Activated B cell treated with CpG ODN at 0.5 μM for 24 hours (primary cell): ENCODE results near the gene SNX27. TPM values are rescaled to one million over a fixed set of nuclear protein-coding genes. Genes with fewer than 3 reads are reported as not detected.
A peak's percentile ranks its signal among the peaks of the same experiment; 100 is the strongest.

Experiments
- ATAC-seq: fragments of 200-7000 bp; cut with Tn5 transposase; one replicate; pipeline ENCODE4 v1.10.0; 2021; ENCODE audit warnings: low read depth, mild to moderate bottlenecking, moderate library complexity
- CTCF ChIA-PET: fragments of 350-600 bp; sonication (Branson Sonifier 250); formaldehyde crosslinking; loops from one replicate; lab custom pipeline; 2021; ENCODE audit warnings: antibody characterized with exemption; lab: Charles Lee
- POLR2A ChIA-PET: fragments of 350-600 bp; sonication (Branson Sonifier 250); formaldehyde crosslinking; loops from one replicate; lab custom pipeline; 2021; ENCODE audit warnings: antibody characterized with exemption; lab: Charles Lee
- DNase-seq: peaks from one replicate; pipeline ENCODE4 v3.0.0; 2022
- H3K27ac Mint-ChIP-seq: one replicate; pipeline ENCODE4 v1.8.0; 2020; ENCODE audit warnings: mixed read lengths
- H3K27me3 Mint-ChIP-seq: one replicate; pipeline ENCODE4 v1.8.0; 2021; ENCODE audit warnings: mixed read lengths
- H3K36me3 Mint-ChIP-seq: one replicate; pipeline ENCODE4 v1.8.0; 2021; ENCODE audit warnings: low read depth, mixed read lengths
- H3K4me1 Mint-ChIP-seq: one replicate; pipeline ENCODE4 v1.8.0; 2021; ENCODE audit warnings: mixed read lengths
- H3K4me3 Mint-ChIP-seq: one replicate; pipeline ENCODE4 v1.8.0; 2020; ENCODE audit warnings: mild to moderate bottlenecking, mixed read lengths
- H3K9me3 Mint-ChIP-seq: one replicate; pipeline ENCODE4 v1.8.0; 2020; ENCODE audit warnings: mixed read lengths
- CTCF ChIP-seq: fragments of 200-600 bp; IDR thresholded peaks from one replicate; pipeline ENCODE4 v1.8.0; 2022; ENCODE audit warnings: antibody characterized with exemption, mild to moderate bottlenecking
- intact Hi-C: fragments of 100-400 bp; cut with micrococcal nuclease; formaldehyde crosslinking; loops from one replicate; pipeline ENCODE4 v1.15.1; 2024
- total RNA-seq: library from RNA; stranded (reverse); gene quantifications from 2 replicates; pipeline ENCODE4 v1.2.3, GENCODE V29; 2022

SNX27 gene
- total RNA-seq, 1 donor from 2014 or later: 27.6 TPM

GRCh38 chr1:151612501-151613281, 841 bp downstream of the SNX27 start:
- H3K9me3 Mint-ChIP-seq: no peaks in the 10 kb centered on the region
- peak overlapping the region; percentile 95 for H3K4me3 Mint-ChIP-seq
- peaks cover 32% of the 10 kb centered on the region for H3K4me1 Mint-ChIP-seq
- POLR2A ChIA-PET: interaction anchor here (0.6 to 1.0 kb wide), 6 partner anchors 109 to 1249 kb away, joined by 3 to 9 read pairs (median 3); partner anchors contain the start of genes RIIAD1, RPRD2 and TDRKH
- TF ChIP-seq CTCF: no peak
- peak overlapping the region; percentile 79 for H3K27ac Mint-ChIP-seq
- peaks cover 4% of the 10 kb centered on the region for H3K27me3 Mint-ChIP-seq
- no peak for DNase-seq
- no peak for ATAC-seq
- peaks cover 11% of the 10 kb centered on the region for H3K36me3 Mint-ChIP-seq
- intact Hi-C loops: loop anchor here (1.0 to 10.0 kb wide), 6 partner anchors 155 to 605 kb away; partner anchors contain the start of genes LYSMD1, MINDY1, POGZ and PRUNE1
- CTCF ChIA-PET: no interaction called here

GRCh38 chr1:151613282-151613780, 1.5 kb downstream of the SNX27 start:
- H3K4me1 Mint-ChIP-seq: peaks cover 32% of the 10 kb centered on the region
- CTCF ChIA-PET: no interaction called here
- peaks cover 11% of the 10 kb centered on the region for H3K36me3 Mint-ChIP-seq
- POLR2A ChIA-PET: no interaction called here
- TF ChIP-seq CTCF: no peak
- no peaks in the 10 kb centered on the region for H3K9me3 Mint-ChIP-seq
- DNase-seq (no peak), ATAC-seq (no peak)
- H3K27me3 Mint-ChIP-seq: peaks cover 2% of the 10 kb centered on the region
- H3K4me3 Mint-ChIP-seq: peak overlapping the region; percentile 95
- H3K27ac Mint-ChIP-seq: peak overlapping the region; percentile 37
- intact Hi-C loops: loop anchor here (5.0 to 10.0 kb wide), 5 partner anchors 156 to 606 kb away; partner anchors contain the start of genes LYSMD1, MINDY1, POGZ and PRUNE1

GRCh38 chr1:151615711-151616504, 4.1 kb downstream of the SNX27 start:
- Mint-ChIP-seq H3K27ac (no peak overlapping the region), H3K4me3 (no peak overlapping the region), H3K36me3 (peaks cover 11% of the 10 kb centered on the region), H3K27me3 (no peaks in the 10 kb centered on the region), H3K4me1 (peaks cover 39% of the 10 kb centered on the region), H3K9me3 (no peaks in the 10 kb centered on the region)
- DNase-seq: no peak
- no peak for ATAC-seq
- CTCF ChIA-PET: no interaction called here
- intact Hi-C loops: loop anchor here (10.0 kb wide), 1 partner anchor 451 kb away; the partner anchor contains the start of genes LYSMD1 and SCNM1
- no peak for TF ChIP-seq CTCF
- POLR2A ChIA-PET: no interaction called here

GRCh38 chr1:151616505-151616849, 4.6 kb downstream of the SNX27 start:
- intact Hi-C loops: loop anchor here (10.0 kb wide), 1 partner anchor 452 kb away; the partner anchor contains the start of genes LYSMD1 and SCNM1
- ChIA-PET POLR2A (no interaction called here), CTCF (no interaction called here)
- Mint-ChIP-seq H3K36me3 (peaks cover 11% of the 10 kb centered on the region), H3K27me3 (no peaks in the 10 kb centered on the region), H3K4me1 (peaks cover 36% of the 10 kb centered on the region), H3K9me3 (no peaks in the 10 kb centered on the region), H3K4me3 (no peak overlapping the region), H3K27ac (no peak overlapping the region)
- no peak for TF ChIP-seq CTCF
- no peak for DNase-seq
- ATAC-seq: no peak
